Panc1 (cell line): ENCODE measurements around the gene SLC39A10. TPM values are rescaled to one million over a fixed set of nuclear protein-coding genes. Genes with fewer than 3 reads are reported as not detected.

Source experiments
- ATAC-seq: fragments of 200-7000 bp; cut with Tn5 transposase; 2 replicates; pipeline ENCODE4 v1.9.1; 2020; ENCODE audit warnings: mild to moderate bottlenecking, moderate library complexity
- BruUV-seq: library from RNA; stranded (reverse); fragments of 400-500 nt; replicated peaks from 2 replicates; lab custom pipeline; 2021; lab: Mats Ljungman, UMichigan
- CTCF ChIA-PET: fragments of 300-600 bp; sonication (Branson Sonifier 250); formaldehyde crosslinking; loops from one replicate; lab custom pipeline; 2022; ENCODE audit warnings: antibody characterized with exemption; lab: Charles Lee
- POLR2A ChIA-PET: fragments of 300-600 bp; sonication (Branson Sonifier 250); formaldehyde crosslinking; loops from one replicate; lab custom pipeline; 2022; ENCODE audit warnings: antibody characterized with exemption; lab: Charles Lee
- DNase-seq: peaks from one replicate; pipeline ENCODE4 v3.0.0-alpha.2; 2010; ENCODE audit warnings: low read depth, low spot score
- H3K27ac ChIP-seq: 2 replicates; pipeline ENCODE4 v1.5.1; 2011; ENCODE audit warnings: mild to moderate bottlenecking, low read length, inconsistent platforms
- H3K27me3 ChIP-seq: fragments of 200-500 bp; sonication (Bioruptor generic); 2 replicates; pipeline ENCODE4 v1.6.0; 2014; ENCODE audit warnings: low read length, inconsistent platforms; ENCODE audit not compliant: control insufficient read depth, insufficient read depth
- H3K36me3 ChIP-seq: fragments of 200-500 bp; sonication (Bioruptor generic); 2 replicates; pipeline ENCODE4 v1.5.1; 2014; ENCODE audit warnings: inconsistent platforms, mild to moderate bottlenecking, low read length, moderate library complexity; ENCODE audit not compliant: control insufficient read depth, insufficient read depth
- H3K4me1 ChIP-seq: 2 replicates; pipeline ENCODE4 v1.5.1; 2011; ENCODE audit warnings: inconsistent platforms, mild to moderate bottlenecking, low read length, moderate library complexity; ENCODE audit not compliant: control insufficient read depth, insufficient read depth
- H3K4me3 ChIP-seq, 2 experiments: 2 replicates each; pipeline ENCODE4 v1.5.1; 2011 to 2012; ENCODE audit warnings: low read depth in 2 of 2, low read length in 2 of 2, mild to moderate bottlenecking in 2 of 2, inconsistent platforms in 1 of 2, moderate library complexity in 1 of 2
- H3K9me3 ChIP-seq: fragments of 200-500 bp; sonication (Bioruptor generic); 2 replicates; pipeline ENCODE4 v1.5.1; 2014; ENCODE audit warnings: low read depth, mild to moderate bottlenecking, inconsistent platforms, low read length, moderate library complexity; ENCODE audit not compliant: control insufficient read depth, insufficient read depth
- POLR2AphosphoS5 ChIP-seq: IDR thresholded peaks from 2 replicates; pipeline ENCODE4 v1.6.1; 2012; ENCODE audit warnings: mild to moderate bottlenecking, low read depth, low read length, moderate library complexity
- SIN3A ChIP-seq: IDR thresholded peaks from 2 replicates; pipeline ENCODE4 v1.6.1; 2012; ENCODE audit warnings: low read depth, mild to moderate bottlenecking, low read length, moderate library complexity, borderline replicate concordance; ENCODE audit not compliant: insufficient read depth
- TCF7L2 ChIP-seq: IDR thresholded peaks from 2 replicates; pipeline ENCODE4 v1.6.1; 2011; ENCODE audit warnings: mild to moderate bottlenecking, low read depth, low read length, inconsistent platforms
- in situ Hi-C: cut with HindIII; loops from 2 replicates; pipeline ENCODE4 v1.10.0; 2016; ENCODE audit warnings: low sequenced_read_pairs, low pct_unique_long_range_greater_than_20kb
- intact Hi-C: fragments of 100-400 bp; cut with micrococcal nuclease; formaldehyde crosslinking; loops from one replicate; pipeline ENCODE4 v1.10.0; 2022; ENCODE audit not compliant: unreplicated experiment
- total RNA-seq: library from RNA; stranded (reverse); gene quantifications from one replicate; pipeline ENCODE4 v1.2.1, GENCODE V29; 2021; ENCODE audit not compliant: unreplicated experiment
- TF ChIP-seq, protein P1 (sequence below), 2 experiments: IDR thresholded peaks; 2 replicates each; pipeline ENCODE4 v1.6.1; 2011 to 2012; ENCODE audit warnings: low read depth in 2 of 2, control low read depth in 1 of 2, low read length in 1 of 2, mild to moderate bottlenecking in 1 of 2, moderate library complexity in 1 of 2; ENCODE audit not compliant: insufficient read depth in 1 of 2
- TF ChIP-seq, protein P2 (sequence below): fragments of 450-650 bp; IDR thresholded peaks from 2 replicates; pipeline ENCODE4 v1.5.1; 2017; ENCODE audit warnings: mild to moderate bottlenecking

SLC39A10 gene
- total RNA-seq, 1 experiment from 2014 or later = 45.9 TPM

DNA sequence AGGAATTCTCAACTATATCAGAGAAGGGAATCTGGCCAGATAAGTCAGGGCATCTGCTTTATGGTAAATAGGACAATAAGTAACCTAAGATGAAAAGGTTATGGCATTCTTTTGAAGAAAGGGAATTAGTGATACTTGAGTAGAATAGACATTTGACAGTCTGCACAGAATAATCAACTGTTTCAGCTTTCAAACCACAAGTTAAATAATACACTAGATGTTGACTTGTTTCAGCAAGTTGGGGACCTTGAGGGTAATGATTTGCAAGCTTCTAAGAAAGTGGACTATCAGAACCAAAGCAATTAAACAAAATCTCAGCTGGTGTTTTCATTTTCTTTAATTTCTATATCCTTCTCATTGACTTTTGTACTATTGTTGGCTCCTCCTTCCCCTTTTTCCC lies 54.5 kb downstream of the SLC39A10 start:
- POLR2A ChIA-PET = no interaction called here
- in situ Hi-C loops = no loop called here
- CTCF ChIA-PET = no interaction called here

DNA sequence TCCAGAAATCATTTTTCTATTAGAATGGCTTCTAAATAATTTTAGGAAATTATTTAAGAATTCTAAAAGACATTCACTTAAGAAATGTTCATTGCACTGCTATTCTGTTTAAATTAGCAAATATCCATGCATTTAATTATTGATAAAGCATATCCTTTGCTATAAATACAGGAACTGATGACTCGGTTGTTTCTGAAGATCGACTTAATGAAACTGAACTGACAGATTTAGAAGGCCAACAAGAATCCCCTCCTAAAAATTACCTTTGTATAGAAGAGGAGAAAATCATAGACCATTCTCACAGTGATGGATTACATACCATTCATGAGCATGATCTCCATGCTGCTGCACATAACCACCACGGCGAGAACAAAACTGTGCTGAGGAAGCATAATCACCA lies 59.4 kb downstream of the SLC39A10 start:
- Histone ChIP-seq H3K27me3 (no peaks in the 10 kb centered on the region), H3K4me3 (no peak overlapping the region), H3K27ac (no peak overlapping the region), H3K9me3 (no peaks in the 10 kb centered on the region), H3K4me1 (no peaks in the 10 kb centered on the region), H3K36me3 (peaks cover 3% of the 10 kb centered on the region)
- CTCF ChIA-PET = no interaction called here
- intact Hi-C loops (no loop called here), in situ Hi-C loops (no loop called here)
- TF ChIP-seq TCF7L2 = no peak
- TF ChIP-seq, protein P1, sequence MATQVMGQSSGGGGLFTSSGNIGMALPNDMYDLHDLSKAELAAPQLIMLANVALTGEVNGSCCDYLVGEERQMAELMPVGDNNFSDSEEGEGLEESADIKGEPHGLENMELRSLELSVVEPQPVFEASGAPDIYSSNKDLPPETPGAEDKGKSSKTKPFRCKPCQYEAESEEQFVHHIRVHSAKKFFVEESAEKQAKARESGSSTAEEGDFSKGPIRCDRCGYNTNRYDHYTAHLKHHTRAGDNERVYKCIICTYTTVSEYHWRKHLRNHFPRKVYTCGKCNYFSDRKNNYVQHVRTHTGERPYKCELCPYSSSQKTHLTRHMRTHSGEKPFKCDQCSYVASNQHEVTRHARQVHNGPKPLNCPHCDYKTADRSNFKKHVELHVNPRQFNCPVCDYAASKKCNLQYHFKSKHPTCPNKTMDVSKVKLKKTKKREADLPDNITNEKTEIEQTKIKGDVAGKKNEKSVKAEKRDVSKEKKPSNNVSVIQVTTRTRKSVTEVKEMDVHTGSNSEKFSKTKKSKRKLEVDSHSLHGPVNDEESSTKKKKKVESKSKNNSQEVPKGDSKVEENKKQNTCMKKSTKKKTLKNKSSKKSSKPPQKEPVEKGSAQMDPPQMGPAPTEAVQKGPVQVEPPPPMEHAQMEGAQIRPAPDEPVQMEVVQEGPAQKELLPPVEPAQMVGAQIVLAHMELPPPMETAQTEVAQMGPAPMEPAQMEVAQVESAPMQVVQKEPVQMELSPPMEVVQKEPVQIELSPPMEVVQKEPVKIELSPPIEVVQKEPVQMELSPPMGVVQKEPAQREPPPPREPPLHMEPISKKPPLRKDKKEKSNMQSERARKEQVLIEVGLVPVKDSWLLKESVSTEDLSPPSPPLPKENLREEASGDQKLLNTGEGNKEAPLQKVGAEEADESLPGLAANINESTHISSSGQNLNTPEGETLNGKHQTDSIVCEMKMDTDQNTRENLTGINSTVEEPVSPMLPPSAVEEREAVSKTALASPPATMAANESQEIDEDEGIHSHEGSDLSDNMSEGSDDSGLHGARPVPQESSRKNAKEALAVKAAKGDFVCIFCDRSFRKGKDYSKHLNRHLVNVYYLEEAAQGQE (IDR thresholded peaks at IDR 0.05; ENCODE audit: insufficient read depth in 1 of 2, low read depth in 2 of 2, low read length in 1 of 2) = no peak
- no peak for TF ChIP-seq SIN3A
- TF ChIP-seq, protein P2, sequence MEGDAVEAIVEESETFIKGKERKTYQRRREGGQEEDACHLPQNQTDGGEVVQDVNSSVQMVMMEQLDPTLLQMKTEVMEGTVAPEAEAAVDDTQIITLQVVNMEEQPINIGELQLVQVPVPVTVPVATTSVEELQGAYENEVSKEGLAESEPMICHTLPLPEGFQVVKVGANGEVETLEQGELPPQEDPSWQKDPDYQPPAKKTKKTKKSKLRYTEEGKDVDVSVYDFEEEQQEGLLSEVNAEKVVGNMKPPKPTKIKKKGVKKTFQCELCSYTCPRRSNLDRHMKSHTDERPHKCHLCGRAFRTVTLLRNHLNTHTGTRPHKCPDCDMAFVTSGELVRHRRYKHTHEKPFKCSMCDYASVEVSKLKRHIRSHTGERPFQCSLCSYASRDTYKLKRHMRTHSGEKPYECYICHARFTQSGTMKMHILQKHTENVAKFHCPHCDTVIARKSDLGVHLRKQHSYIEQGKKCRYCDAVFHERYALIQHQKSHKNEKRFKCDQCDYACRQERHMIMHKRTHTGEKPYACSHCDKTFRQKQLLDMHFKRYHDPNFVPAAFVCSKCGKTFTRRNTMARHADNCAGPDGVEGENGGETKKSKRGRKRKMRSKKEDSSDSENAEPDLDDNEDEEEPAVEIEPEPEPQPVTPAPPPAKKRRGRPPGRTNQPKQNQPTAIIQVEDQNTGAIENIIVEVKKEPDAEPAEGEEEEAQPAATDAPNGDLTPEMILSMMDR = no peak
- no peak for TF ChIP-seq POLR2AphosphoS5
- POLR2A ChIA-PET = no interaction called here
- ATAC-seq (no peak), DNase-seq (no peak)
- no TSS peak for BruUV-seq

More for the DNA sequence above, 54.5 kb downstream of the SLC39A10 start:
- no peaks in the 10 kb centered on the region for H3K9me3 ChIP-seq
- BruUV-seq = no TSS peak
- H3K27me3 ChIP-seq = no peaks in the 10 kb centered on the region
- TF ChIP-seq, protein P2 = no peak
- TF ChIP-seq, protein P1 (IDR thresholded peaks at IDR 0.05; ENCODE audit: insufficient read depth in 1 of 2, low read depth in 2 of 2, low read length in 1 of 2) = no peak
- TF ChIP-seq POLR2AphosphoS5 (no peak), TCF7L2 (no peak), SIN3A (no peak)
- DNase-seq (no peak), ATAC-seq (no peak)
- no peak overlapping the region for H3K27ac ChIP-seq
- H3K36me3 ChIP-seq = no peaks in the 10 kb centered on the region; the same call in 1 of the 2 replicates
- intact Hi-C loops = no loop called here
- no peaks in the 10 kb centered on the region for H3K4me1 ChIP-seq
- no peak overlapping the region for H3K4me3 ChIP-seq
